Vagina (tissue), 2 donors: Measurements from ENCODE around the gene GLP1R. TPM values are rescaled to one million over a fixed set of nuclear protein-coding genes. Genes with fewer than 3 reads are reported as not detected.

Experiments
- DNase-seq, 2 donors: peaks; one replicate each; pipeline ENCODE4 v3.0.0-alpha.2; 2017; ENCODE audit errors: extremely low spot score in 2 of 2
- H3K27ac ChIP-seq: fragments of 200-600 bp; sonication (generic); one replicate; pipeline ENCODE4 v1.5.1; 2019
- H3K27me3 ChIP-seq: fragments of 200-600 bp; sonication (generic); one replicate; pipeline ENCODE4 v1.5.1; 2019
- H3K36me3 ChIP-seq, 2 donors: fragments of 200-600 bp; sonication (generic); one replicate each; pipeline ENCODE4 v1.5.1; 2017 to 2019
- H3K4me1 ChIP-seq: fragments of 200-600 bp; sonication (generic); one replicate; pipeline ENCODE4 v1.5.1; 2019
- H3K4me3 ChIP-seq, 2 donors: fragments of 200-600 bp; sonication (generic); 1 replicate in 1 of 2; 2 replicates in 1 of 2; pipeline ENCODE4 v1.5.1; 2016 to 2019
- H3K9me3 ChIP-seq: fragments of 200-600 bp; sonication (generic); one replicate; pipeline ENCODE4 v1.5.1; 2019
- CTCF ChIP-seq, 3 experiments: fragments of 450-650 bp in 2 of 3; fragments of 200-600 bp in 1 of 3; sonication (generic) in 1 of 3; IDR thresholded peaks; one replicate each; pipeline ENCODE4 v1.5.1; 2017 to 2019; ENCODE audit warnings: antibody characterized with exemption in 3 of 3, mild to moderate bottlenecking in 2 of 3, moderate library complexity in 2 of 3
- POLR2A ChIP-seq, 2 donors: fragments of 450-650 bp; IDR thresholded peaks; one replicate each; pipeline ENCODE4 v1.6.1; 2017; ENCODE audit warnings: antibody characterized with exemption in 2 of 2, mild to moderate bottlenecking in 2 of 2, moderate library complexity in 2 of 2
- POLR2AphosphoS5 ChIP-seq, 2 donors: sonication (generic); formaldehyde crosslinking; IDR thresholded peaks; one replicate each; pipeline ENCODE4 v1.9.0; 2017; ENCODE audit warnings: antibody characterized with exemption in 2 of 2, mild to moderate bottlenecking in 2 of 2, low read depth in 1 of 2; ENCODE audit not compliant: insufficient read depth in 1 of 2
- intact Hi-C: fragments of 100-400 bp; cut with DNase I; formaldehyde crosslinking; loops from one replicate; pipeline ENCODE4 v1.15.1; 2023
- total RNA-seq: library from RNA; depleted of rRNA; stranded (reverse); fragments of >200 nt; gene quantifications from one replicate; pipeline ENCODE4 v1.2.3, GENCODE V29; 2016

The GLP1R gene
- total RNA-seq, 1 donor from 2014 or later: not detected

GRCh38 chr6:39095578-39095977 is 47.0 kb downstream of the GLP1R start:
- H3K4me1 ChIP-seq: no peaks in the 10 kb centered on the region
- no peak overlapping the region for H3K4me3 ChIP-seq
- no peak for DNase-seq
- intact Hi-C loops: no loop called here
- TF ChIP-seq POLR2A (IDR thresholded peaks at IDR 0.05) (no peak), CTCF (IDR thresholded peaks at IDR 0.05) (no peak), POLR2AphosphoS5 (IDR thresholded peaks at IDR 0.05; ENCODE audit: insufficient read depth in 1 of 2, low read depth in 1 of 2) (no peak)
- no peaks in the 10 kb centered on the region for H3K27me3 ChIP-seq
- no peak overlapping the region for H3K27ac ChIP-seq
- no peaks in the 10 kb centered on the region for H3K9me3 ChIP-seq
- H3K36me3 ChIP-seq: no peaks in the 10 kb centered on the region

GRCh38 chr6:39100358-39100757 is 51.8 kb downstream of the GLP1R start:
- Histone ChIP-seq H3K27ac (no peak overlapping the region), H3K4me1 (no peaks in the 10 kb centered on the region), H3K4me3 (no peak overlapping the region), H3K27me3 (no peaks in the 10 kb centered on the region), H3K36me3 (peaks cover 0 to 8% of the 10 kb centered on the region in 2 donors), H3K9me3 (no peaks in the 10 kb centered on the region)
- intact Hi-C loops: no loop called here
- DNase-seq: no peak
- TF ChIP-seq CTCF (IDR thresholded peaks at IDR 0.05) (no peak), POLR2AphosphoS5 (IDR thresholded peaks at IDR 0.05; ENCODE audit: insufficient read depth in 1 of 2, low read depth in 1 of 2) (no peak), POLR2A (IDR thresholded peaks at IDR 0.05) (no peak)

GRCh38 chr6:39102071-39102820 is 53.7 kb downstream of the GLP1R start:
- no peaks in the 10 kb centered on the region for H3K4me1 ChIP-seq
- no peak overlapping the region for H3K27ac ChIP-seq
- no peak for DNase-seq
- peaks cover 0 to 10% of the 10 kb centered on the region in 2 donors for H3K36me3 ChIP-seq
- no peaks in the 10 kb centered on the region for H3K9me3 ChIP-seq
- no peak overlapping the region for H3K4me3 ChIP-seq
- TF ChIP-seq CTCF (IDR thresholded peaks at IDR 0.05): no peak
- TF ChIP-seq POLR2A (IDR thresholded peaks at IDR 0.05): no peak
- no peak for TF ChIP-seq POLR2AphosphoS5 (IDR thresholded peaks at IDR 0.05; ENCODE audit: insufficient read depth in 1 of 2, low read depth in 1 of 2)
- intact Hi-C loops: no loop called here
- H3K27me3 ChIP-seq: no peaks in the 10 kb centered on the region

GRCh38 chr6:39102821-39103136 is 54.2 kb downstream of the GLP1R start:
- no peak overlapping the region for H3K27ac ChIP-seq
- H3K4me3 ChIP-seq: no peak overlapping the region
- H3K36me3 ChIP-seq: peaks cover 0 to 10% of the 10 kb centered on the region in 2 donors
- H3K9me3 ChIP-seq: no peaks in the 10 kb centered on the region
- no peak for TF ChIP-seq POLR2A (IDR thresholded peaks at IDR 0.05)
- no peak for TF ChIP-seq POLR2AphosphoS5 (IDR thresholded peaks at IDR 0.05; ENCODE audit: insufficient read depth in 1 of 2, low read depth in 1 of 2)
- no peak for TF ChIP-seq CTCF (IDR thresholded peaks at IDR 0.05)
- H3K27me3 ChIP-seq: no peaks in the 10 kb centered on the region
- H3K4me1 ChIP-seq: no peaks in the 10 kb centered on the region
- no peak for DNase-seq
- intact Hi-C loops: no loop called here

- no peak for DNase-seq
- no peak for TF ChIP-seq CTCF (IDR thresholded peaks at IDR 0.05)
- TF ChIP-seq POLR2A (IDR thresholded peaks at IDR 0.05): no peak
- TF ChIP-seq POLR2AphosphoS5 (IDR thresholded peaks at IDR 0.05; ENCODE audit: insufficient read depth in 1 of 2, low read depth in 1 of 2): no peak
- no peak overlapping the region for H3K27ac ChIP-seq
- H3K9me3 ChIP-seq: no peaks in the 10 kb centered on the region
- H3K4me1 ChIP-seq: no peaks in the 10 kb centered on the region
- no peaks in the 10 kb centered on the region for H3K27me3 ChIP-seq
- no peak overlapping the region for H3K4me3 ChIP-seq
- peaks cover 0 to 14% of the 10 kb centered on the region in 2 donors for H3K36me3 ChIP-seq
- intact Hi-C loops: no loop called here
Observed at GRCh38 chr6:39104528-39104927, 55.9 kb downstream of the GLP1R start.
